GM19240 (cell line): ENCODE data around the gene KCNJ4.
"Not testable (repeated sequence)": the region's sequence is repeated elsewhere in the genome, so short reads cannot be mapped to it uniquely, and the experiment has no call there.

Source experiments
- DNase-seq: peaks from one replicate; pipeline ENCODE4 v3.0.0; 2011; ENCODE audit warnings: low spot score; ENCODE audit not compliant: insufficient read length

KCNJ4 gene

GRCh38 chr22:38386918-38387317 is 68.1 kb downstream of the KCNJ4 start:
- DNase-seq: not testable (repeated sequence)

DNA sequence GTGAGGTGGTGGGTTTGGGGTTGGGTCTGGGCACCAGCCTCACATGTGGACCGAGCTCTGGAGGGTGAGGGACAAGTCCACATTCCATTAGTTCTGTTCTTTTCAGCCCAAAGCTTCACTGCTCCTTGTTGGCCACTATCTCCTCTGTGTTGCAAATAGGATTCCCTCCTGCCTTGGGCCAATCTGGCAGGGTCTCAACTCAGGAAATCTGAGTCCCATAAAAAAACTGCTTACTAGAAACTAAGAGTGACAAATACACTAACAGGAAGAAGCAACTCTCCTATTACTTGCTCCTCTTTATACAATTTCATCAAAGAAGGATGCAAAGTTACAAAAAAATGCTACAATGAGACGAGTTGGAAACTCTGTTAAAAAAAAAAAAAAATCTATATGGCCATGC is 71.6 kb downstream of the KCNJ4 start:
- DNase-seq: no peak

GRCh38 chr22:38381371-38381770 is 73.6 kb downstream of the KCNJ4 start:
- DNase-seq: not testable (repeated sequence)
